GM18517 (cell line): ENCODE results near the gene ACAA1.
"Not testable (repeated sequence)": the region's sequence is repeated elsewhere in the genome, so short reads cannot be mapped to it uniquely, and the experiment has no call there.

Source experiments
- ATAC-seq: cut with Tn5 transposase; IDR thresholded peaks from one replicate; pipeline ENCODE4 v1.9.1; 2021; ENCODE audit warnings: mild to moderate bottlenecking, moderate library complexity; ENCODE audit not compliant: unreplicated experiment

ACAA1 gene

DNA sequence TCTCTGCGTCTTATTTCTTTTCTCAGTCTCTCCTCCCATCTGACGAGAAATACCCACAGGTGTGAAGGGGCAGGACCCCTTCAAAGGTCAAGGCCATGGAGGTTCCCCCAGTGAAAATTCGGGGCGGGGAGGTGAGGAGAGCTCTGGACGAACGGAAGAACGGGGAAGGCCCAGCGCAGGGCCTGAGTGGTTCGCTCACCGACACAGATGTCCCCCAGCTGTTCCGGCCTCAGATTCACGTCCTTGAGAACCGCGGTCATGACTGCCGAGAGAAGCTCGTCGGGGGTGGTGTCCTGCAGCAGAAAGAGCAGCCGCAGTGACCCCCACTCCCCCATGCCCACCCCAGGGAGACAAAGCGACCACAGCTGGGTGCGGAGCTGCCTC is 542 bp downstream of the ACAA1 start:
- no peak for ATAC-seq

DNA sequence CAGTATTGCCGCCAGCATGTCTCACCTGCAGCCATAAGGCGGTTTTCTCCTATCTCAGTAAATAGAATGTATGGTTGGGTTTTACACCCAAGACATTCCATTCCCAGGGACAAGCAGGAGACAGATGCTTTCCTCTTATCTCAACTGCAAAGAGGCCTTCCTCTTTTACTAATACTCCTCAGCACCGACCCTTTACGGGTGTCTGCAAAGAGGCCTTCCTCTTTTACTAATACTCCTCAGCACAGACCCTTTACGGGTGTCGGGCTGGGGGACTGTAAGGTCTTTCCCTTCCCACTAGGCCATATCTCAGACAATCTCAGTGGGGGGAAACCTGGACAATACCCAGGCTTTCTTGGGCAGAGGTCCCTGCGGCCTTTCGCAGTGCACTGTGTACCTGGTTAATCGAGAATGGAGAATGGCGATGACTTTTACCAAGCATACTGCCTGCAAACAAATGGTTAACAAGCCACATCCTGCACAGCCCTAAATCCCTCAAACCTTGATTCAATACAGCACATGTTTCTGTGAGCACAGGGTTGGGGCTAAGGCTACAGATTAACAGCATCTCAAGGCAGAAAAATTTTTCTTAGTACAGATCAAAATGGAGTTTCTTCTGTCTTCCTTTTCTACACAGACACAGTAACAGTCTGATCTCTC is 1.2 kb downstream of the ACAA1 start:
- ATAC-seq: not testable (repeated sequence)

DNA sequence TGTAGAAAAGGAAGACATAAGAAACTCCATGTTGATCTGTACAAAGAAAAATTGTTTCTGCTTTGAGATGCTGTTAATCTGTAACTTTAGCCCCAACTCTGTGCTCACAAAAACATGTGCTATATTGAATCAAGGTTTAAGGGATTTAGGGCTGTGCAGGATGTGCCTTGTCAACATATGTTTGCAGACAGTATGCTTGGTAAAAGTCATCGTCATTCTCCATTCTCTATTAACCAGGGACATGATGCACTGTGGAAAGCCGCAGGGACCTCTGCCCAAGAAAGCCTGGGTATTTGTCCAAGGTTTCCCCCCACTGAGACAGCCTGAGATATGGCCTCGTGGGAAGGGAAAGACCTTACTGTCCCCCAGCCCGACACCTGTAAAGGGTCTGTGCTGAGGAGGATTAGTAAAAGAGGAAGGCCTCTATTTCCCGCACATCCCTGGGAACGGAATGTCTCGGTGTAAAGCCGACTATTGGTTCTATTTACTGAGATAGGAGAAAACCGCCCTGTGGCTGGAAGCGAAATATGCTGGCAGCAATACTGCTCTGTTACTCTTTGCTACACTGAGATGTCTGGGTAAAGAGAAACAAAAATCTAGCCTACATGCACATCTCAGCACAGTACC is 2.3 kb downstream of the ACAA1 start:
- not testable (repeated sequence) for ATAC-seq

DNA sequence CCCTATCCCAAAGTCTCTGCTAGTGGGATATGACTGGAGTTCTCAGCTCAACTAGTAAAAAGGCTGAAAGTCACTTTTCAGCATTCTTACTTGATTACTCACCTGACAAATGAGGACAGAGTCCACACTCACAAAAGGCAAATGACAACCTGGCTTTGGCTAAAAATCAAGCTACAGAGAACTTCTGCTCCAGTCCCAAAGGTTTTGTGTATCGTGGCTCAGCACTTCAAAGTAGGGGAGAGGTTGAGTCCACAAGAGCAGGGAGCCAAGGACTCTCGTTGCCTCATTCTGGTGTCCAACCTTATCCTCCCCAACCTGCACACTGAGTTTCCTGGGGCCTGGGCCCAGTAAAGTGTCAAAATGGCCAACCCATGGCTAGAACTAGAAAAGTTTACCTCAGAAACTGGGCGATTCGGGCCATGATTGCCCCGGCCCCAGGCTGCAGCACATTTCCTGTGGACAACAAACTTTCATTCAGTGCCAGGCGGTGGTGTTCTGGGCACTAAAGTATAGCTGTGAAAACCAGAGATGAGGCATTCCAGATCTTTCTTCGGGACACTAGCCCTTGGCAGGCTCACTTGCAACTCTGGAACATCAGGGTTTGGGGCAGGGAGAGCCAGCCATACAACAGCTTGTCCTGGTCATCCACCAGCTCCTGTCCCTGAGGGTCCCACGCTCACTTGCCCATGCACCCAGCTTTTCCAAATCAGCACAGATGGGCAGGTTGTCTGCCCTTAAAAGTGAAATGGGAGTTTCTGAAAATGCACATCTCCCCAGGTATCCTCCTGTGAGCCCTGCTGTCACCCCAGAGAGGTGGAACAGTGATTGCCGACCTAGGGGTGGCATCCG is 3.1 kb downstream of the ACAA1 start:
- ATAC-seq: no peak

DNA sequence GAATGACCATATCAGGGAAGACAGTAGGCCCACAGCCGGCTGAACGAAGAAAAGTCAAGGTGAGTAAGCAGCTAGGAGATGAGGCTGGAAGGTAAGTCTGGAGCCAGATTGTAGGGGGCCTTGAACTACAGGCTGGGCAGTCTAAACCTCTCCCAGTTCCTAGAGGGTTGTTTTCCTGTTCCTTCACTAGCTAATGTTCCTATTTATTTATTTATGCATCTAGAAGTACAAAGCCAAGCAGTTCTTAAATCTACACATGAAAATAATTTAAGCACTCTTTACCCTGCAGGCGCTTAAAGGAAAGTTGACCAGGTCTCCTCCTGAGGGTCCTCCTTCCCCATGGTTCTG is 3.7 kb downstream of the ACAA1 start:
- ATAC-seq: no peak

DNA sequence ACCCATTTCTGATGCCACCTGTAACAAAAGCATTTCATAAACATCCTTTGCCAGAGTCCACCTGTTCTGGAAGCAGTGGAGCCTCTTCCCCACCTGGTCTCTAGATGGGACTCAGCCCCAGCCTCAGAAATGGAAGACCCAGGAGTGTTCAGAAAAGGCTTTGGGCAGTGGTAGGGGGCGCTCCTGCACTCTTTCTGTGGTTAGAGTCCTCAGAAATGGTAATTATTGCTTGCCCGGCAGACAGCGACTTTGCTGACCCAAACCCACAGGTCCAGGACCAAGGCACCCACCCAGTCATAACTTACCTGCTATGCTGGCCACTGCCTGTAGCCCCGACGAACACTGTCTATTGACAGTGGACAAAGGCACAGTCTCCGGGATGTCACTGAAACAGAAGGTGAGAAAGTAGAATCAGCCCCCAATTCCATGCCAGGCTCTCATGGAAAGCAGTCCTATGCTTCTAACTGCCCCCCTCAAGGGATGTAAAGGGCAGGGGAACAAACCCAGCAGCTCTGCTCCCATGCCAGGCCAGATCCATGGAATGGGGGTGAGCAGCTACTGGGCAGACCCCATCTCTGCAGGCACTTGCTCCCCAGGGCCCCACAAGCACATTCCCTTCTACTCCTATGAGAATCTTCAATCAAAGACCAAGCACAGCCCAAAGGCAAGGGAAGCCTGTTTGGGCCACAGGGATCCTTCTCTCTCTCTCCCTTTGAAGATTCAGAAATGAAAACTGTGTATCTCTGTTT is 5.1 kb downstream of the ACAA1 start:
- ATAC-seq: no peak

DNA sequence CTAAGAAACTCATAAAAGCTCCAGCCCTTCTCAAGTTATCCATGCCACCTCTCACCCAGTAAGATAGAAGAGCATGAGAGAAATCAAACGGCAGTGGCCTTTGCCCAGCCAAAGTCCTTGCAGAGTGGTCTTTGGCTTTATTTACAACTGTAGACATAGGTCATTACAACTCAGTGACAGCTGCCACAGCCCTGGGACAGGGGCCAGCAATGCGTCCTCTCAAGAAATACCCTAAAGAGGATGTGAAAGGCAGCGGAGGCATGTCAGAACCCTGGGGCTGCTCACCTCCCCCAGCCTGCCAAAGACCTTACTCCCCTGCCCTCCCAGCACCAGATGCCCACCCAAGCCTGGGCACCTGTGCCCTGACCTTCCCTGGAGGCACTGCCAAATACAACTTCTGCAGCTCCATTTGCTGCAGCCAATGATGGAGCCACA is 6.3 kb downstream of the ACAA1 start:
- ATAC-seq: no peak

DNA sequence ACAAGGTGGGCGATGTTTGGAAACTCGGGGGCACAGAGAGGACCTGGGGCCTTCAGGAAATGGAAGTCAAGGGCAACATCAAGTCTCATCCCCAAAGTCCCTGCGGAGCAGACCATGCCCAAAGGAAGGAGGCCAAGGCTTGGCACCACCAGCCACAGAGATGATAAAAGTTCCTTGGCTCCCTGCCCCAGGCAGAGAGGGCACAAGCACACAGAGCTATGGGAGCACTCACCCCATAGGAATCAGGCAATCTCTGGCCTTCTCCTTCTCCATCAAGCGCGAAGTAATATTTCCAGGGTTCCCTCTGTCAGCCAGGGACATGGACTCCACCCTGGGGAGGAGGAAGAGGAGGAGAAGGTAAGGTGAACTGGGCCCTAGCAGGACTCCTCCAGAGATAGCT is 7.9 kb downstream of the ACAA1 start:
- ATAC-seq: no peak

DNA sequence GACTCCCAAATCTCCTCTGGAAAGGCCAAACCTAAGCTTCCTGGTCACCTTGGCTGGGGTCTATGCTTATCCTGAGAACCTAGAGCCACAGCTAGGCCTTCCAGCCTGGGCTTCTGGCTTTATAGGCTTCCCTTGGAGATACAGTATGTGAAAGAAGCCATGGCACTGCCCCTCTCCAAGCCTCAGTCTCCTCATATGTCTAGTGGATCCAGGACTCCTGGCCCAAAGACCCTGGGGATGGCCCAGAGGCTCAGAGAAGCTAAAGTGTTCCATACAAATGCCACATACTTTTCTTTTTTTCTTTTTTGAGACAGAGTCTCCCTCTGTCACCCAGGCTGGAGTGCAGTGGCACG is 8.6 kb downstream of the ACAA1 start:
- ATAC-seq: no peak

DNA sequence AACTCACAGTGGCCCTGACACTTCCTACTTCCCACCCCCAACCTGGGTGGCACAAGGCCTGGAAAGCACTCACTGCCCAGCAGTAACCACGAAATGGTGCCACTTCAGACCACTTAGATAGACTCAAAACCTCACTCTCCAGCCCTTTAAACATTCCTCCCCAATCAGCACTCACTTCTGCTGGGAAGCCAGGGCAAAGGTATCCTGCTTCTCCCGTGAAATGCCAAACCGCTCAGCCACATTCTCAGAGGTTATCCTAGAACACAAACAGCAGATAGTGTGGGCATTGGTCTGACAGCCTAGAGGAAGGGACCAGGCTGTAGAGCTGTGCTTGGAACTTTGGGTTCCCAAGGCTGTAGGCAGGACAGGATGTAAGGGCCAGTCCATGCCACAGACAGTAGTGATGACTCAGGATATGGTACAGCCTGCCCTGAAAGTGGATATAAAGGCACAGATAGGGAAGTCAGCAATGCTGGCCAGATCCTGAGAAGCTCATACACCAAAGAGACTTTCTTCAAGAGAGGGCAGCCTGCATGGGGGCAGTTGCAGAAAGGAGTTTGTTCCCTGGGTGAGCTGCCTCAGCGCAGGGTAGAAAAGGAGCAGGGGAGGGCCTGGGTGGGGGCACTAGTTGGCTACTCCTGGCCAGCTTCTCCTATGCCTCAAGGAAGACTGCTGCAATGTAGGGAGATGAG is 9.2 kb downstream of the ACAA1 start:
- no peak for ATAC-seq

DNA sequence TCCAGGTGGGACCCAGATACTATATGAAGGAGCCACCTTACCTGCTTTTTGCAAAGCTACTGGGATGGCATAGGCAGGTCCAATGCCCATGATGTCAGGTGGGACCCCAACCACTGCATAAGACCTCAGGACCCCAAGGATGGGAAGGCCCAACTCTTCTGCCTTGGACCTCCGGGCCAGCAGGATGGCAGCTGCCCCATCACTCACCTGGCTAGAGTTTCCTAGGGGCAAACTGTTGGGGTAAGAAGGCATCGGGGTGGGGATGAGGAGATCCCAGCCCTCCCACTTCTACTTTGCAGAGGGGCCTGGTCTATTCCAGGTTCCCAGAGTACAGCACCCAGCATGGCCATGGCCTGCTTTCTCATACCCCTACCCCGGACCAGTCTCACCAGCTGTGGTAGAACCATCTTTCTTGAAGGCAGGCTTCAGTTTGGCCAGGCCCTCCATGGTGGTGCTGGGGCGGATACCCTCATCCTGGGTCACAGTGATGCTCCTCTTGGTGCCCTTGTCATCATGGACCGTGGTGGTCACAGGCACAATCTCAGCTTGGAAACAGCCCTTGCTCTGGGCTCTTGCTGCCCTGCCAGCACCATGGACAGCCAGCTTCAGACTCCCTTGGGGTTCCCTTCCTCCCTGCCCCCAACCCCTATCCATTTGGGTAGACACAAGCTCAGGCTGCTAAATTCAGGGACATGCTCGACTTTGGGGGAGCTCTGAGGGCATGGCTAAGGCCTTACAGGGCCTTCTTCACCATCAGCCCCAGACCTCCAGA is 10.6 kb downstream of the ACAA1 start:
- no peak for ATAC-seq

DNA sequence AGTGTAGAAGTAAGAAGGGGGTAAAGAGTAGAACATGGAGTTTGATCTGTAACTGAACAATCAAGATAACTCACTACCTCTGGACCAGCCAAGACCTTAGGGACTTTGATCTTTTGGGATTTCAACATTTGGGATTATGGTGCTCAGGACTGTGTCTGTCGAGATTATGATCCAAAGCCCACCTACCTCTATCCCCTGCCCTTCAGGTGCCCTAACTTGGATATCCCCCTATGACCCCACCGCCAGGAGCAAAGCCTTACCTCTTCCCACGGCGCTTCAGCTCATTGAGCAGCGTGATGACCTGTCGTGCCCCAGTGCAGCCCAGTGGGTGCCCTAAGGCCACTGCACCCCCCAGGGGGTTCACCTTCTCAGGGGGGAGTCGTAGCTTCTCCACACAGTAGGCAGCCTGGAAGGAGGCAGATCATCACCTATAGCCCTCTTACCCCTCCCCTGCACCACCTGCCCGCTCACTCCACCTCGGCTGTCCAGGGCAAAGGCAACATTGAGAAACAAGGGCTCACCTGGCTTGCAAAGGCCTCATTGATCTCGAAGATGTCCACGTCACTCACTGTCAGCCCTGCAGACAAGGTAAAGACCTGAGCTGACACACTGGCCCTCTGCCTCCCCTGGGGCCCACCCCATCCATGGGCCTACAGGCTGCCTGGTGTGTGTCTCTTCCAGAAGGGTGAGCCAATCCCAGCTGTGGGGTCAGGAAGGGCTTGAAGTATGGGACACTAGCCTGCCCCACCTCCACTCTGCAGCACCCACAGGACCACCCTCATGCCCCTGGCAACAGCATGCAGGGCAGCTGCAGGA is 11.4 kb downstream of the ACAA1 start:
- ATAC-seq: no peak

DNA sequence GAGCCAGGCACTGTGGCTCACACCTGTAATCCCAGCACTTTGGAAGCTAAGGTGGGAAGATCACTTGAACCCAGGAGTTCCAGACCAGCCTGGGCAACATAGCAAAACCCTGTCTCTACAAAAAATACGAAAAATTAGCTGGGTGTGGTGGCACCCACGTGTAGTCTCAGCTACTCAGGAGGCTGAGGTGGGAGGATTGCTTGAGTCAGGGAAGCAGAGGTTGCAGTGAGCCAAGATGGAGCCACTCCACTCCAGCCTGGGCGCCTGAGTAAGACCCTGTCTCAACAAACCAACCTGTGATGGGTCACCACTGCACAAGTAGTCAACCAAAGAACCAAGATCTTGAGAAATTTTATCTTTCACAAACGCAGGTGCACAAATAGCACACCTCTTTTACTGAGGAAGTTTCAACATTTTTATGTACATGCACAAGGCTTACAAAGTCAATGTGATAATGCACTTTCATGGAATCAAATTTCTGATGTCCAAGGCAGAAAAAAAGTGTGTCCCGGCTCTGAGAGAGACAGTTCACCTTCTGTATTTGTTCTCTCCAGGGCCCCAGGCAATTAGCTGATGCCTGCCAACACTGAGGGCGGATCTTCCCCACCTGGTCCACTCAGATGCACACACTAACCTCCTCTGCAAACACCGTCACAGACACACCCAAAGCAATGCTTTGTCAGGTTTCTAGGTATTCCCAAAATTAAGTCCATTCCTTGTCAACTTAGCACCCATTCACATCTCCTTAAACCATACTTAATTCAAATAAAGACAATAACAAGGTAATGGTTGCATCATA is 12.4 kb downstream of the ACAA1 start:
- no peak for ATAC-seq

DNA sequence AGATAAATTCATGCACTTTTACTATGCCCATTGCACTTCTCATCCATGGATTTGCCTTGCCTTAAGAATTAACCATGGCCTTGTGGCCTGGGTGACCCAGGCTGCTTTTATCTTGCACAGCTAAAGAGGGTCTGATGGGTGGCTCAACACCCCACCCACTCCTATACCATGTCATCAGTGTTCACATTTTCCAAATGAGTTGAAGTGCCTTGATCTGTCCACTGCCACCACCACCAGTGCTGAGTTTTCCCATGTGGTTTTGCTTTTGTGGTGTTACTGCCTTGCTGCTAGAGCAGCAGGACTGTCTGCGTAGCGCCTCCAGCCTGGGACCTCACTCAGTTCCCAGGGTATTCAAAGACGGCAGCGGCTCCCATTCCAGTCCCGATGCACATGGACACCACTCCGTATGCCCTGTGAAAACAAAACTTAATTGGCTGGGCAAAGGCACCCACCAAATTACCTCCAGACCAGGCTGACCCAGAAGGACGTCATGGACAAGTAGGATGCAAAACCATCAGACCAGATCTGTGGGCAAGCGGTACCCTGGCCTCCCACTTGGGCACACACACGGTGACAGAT is 14.1 kb downstream of the ACAA1 start:
- ATAC-seq: no peak

DNA sequence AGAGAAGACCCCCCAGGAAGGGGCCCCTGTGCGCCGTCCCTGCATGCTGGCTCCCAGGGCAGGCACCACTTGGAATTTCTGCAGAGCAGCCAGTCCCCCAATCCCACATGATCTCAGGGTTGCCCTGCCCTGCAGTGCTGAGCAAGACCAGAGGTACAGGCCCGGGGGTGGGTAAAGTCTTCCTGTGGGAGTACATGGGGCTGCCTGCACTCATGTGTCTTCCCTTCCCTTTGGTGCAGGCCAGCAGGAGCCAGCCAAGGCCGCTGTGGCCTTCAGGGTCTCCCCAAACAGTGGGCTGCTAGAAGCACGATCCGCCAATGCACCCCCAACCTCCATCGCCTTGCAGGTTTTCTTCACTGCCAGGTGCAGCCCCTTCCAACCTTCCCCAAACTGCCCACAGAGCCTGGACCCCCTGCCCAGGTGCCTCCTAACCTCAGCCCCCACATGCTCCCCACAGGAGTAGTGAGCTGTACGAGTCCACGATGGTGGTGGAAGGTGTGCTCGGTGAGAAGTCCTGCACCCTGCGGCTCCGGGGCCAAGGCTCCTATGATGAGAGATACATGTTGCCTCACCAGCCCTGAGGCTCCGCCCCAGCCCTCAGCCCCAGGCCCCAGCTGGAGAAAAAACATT is 15.0 kb downstream of the ACAA1 start:
- no peak for ATAC-seq

DNA sequence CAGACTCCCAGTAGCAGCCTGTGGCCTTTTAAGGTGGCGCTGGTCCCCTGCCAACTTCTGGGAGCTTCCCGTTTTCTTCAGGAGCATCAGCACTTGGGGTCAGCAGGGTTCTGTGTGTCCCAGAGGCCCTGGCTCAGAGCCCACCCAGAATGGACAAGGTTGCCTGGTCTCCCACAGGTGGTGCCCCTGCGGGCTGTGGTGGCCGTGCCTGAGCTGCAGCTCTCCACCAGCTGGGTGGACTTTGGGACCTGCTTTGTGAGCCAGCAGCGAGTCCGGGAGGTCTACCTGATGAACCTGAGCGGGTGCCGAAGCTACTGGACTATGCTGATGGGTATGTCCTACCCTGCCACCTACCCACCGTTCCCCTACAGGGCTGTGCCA is 15.5 kb downstream of the ACAA1 start:
- ATAC-seq: no peak

DNA sequence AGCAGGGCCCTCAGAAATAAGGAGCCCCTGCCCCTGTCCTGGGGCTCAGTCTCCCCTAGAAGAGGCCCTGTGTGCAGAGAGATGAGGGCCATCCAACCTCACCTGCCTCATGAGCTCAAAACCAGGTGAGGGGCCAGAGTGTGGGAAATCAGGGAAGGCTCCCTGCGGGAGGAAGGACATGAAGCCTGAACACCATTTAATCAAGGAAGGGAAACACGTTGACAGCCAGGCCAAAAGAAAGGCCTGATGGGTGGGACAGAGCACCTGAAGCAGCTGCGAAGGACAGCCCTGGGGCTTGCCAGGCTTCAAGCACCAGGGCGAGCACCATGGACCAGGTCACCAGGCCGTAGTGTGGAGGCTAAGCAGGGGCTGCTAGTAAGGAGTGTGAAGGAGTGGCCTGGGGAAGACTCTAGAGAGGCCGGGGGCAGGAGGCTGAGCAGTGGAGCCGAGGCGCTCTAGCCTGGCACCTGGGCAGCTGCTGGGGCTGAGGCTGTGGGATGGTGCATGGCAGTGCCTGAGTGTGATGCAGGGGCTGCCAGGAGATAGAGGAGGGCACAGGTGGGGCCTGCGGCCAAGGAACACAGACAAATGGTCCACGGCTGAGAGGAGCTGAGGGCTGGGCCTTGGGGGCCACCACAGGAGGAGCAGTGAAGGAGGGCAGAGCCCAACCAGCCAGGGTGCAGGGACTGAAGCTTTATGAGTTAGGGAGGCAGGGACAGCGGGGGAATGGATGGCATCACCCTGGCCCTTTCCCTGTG is 16.1 kb downstream of the ACAA1 start:
- no peak for ATAC-seq
